ENCODE measurements around the gene TOM1L1.

DNA sequence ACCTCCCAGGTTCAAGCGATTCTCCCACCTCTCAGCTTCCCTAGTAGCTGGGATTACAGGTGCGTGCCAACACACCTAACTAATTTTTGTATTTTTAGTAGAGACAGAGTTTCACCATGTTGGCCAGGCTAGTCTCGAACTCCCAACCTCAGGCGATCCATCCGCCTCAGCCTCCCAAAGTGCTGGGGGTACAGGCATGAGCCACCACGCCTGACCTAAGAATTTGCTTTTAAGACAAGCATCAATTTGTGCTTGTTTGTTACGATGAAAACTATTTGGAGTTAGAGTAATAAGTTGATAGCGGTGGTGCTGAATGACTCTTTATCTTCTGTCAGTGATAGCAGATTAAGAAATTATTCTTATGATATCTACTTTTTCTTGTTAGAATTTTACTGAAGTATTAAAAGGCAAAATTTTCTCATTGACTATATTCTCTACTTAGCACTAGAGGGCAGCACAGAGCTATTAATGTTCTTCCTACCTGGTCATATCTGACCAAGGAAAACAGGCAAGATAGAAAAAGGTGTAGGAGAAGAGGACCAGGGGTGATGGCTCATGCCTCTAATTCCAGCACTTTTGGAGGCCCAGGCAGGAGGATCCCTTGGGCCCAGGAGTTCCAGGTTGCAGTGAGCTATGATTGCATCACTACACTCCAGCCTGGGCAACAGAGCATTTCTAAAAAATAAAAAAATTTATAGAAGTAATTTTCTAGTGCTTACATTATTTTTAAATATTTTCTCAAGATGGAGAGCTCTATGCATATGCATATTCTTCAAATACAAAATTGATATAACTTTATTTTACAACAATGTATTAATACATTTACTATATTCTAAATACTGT is 92.4 kb downstream of the TOM1L1 start:
- TF ChIP-seq POLR2A (IDR thresholded peaks at IDR 0.05), result no peak
- TF ChIP-seq, protein P1, sequence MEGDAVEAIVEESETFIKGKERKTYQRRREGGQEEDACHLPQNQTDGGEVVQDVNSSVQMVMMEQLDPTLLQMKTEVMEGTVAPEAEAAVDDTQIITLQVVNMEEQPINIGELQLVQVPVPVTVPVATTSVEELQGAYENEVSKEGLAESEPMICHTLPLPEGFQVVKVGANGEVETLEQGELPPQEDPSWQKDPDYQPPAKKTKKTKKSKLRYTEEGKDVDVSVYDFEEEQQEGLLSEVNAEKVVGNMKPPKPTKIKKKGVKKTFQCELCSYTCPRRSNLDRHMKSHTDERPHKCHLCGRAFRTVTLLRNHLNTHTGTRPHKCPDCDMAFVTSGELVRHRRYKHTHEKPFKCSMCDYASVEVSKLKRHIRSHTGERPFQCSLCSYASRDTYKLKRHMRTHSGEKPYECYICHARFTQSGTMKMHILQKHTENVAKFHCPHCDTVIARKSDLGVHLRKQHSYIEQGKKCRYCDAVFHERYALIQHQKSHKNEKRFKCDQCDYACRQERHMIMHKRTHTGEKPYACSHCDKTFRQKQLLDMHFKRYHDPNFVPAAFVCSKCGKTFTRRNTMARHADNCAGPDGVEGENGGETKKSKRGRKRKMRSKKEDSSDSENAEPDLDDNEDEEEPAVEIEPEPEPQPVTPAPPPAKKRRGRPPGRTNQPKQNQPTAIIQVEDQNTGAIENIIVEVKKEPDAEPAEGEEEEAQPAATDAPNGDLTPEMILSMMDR (IDR thresholded peaks at IDR 0.05), result peak; percentile 54 to 68 (median 67)

Data from right lobe of liver (tissue), 4 donors.